Urothelium cell line (cell line): ENCODE data around the gene LRRC4C.
"Not testable (repeated sequence)": the region's sequence is repeated elsewhere in the genome, so short reads cannot be mapped to it uniquely, and the experiment has no call there.

Experiments
- DNase-seq: peaks from one replicate; pipeline ENCODE4 v3.0.0; 2011; ENCODE audit warnings: low spot score, mixed read lengths
- FAIRE-seq: peaks from 2 replicates; lab custom pipeline; 2011; peaks lifted over from hg19 to GRCh38; lab: Jason Lieb, UNC

Gene LRRC4C

GRCh38 chr11:40569947-40570531 is 889.4 kb downstream of the LRRC4C start:
- no peak for DNase-seq
- FAIRE-seq: no peak

DNA sequence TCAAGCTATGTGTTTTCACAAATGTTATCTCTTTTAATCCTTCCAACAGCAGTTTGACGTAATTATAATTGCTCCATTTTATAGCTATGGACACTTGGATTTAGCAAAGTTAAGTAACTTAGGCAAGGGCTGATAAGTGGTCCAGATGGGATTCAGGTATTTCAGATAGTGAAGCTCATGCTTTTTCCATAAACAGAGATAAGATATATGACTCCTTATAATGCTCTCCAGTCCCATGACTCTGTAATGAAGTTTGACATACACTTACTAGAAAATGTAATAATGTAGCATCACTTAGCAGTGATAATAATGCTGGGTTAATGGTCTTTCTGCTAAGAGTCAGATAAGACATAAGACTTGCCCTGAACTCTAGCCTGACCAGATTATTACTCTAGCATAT is 892.1 kb downstream of the LRRC4C start:
- DNase-seq: no peak
- no peak for FAIRE-seq

- FAIRE-seq (no peak), DNase-seq (no peak)
Measured at GRCh38 chr11:40544162-40544561, 915.3 kb downstream of the LRRC4C start.

DNA sequence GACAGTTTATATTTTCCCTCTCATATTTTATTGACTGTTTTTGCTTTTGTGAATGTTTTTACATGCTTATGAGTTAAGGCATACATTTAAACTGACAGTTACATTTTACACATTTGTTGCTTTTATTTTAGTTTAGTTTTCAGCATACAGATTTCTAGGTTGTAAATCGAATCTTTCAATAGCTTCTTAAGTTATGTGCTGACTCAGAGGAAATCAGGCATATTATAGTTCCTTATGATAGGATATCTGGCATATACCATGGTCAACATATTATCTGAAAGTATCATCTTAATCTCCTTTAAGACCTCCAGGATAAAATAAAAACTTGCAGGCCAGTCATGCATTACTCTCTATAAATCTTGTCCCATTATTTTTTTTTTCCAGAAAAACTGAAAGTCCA is 916.6 kb downstream of the LRRC4C start:
- no peak for DNase-seq
- FAIRE-seq: no peak

GRCh38 chr11:40537734-40538133 is 921.7 kb downstream of the LRRC4C start:
- no peak for DNase-seq
- FAIRE-seq: no peak

GRCh38 chr11:40522080-40522479 is 937.4 kb downstream of the LRRC4C start:
- not testable (repeated sequence) for DNase-seq, FAIRE-seq

- FAIRE-seq: no peak
- DNase-seq: no peak
Measured at GRCh38 chr11:40517122-40517521, 942.3 kb downstream of the LRRC4C start.

DNA sequence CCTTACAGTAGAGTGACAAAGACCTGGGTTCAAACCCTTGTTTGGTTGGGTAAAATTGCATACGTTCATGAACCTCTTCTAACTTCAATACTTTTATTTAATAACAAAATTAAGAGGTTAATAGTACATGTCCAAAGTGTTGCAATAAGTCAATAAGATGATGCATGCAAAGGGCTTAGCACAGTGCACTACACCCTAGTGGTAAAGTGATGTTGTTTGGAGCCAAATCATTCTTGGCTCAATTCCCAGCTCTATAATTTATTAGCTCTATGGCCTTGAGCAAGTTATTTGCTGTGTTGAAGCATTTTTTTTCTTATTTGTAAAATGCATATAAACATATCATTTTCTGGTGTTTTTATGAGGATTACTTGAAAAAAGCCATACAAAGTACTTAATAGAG is 945.3 kb downstream of the LRRC4C start:
- no peak for DNase-seq
- no peak for FAIRE-seq

GRCh38 chr11:40513281-40513680 is 946.2 kb downstream of the LRRC4C start:
- DNase-seq (no peak), FAIRE-seq (no peak)

- FAIRE-seq (no peak), DNase-seq (no peak)
Measured at GRCh38 chr11:40508303-40508702, 951.1 kb downstream of the LRRC4C start.

DNA sequence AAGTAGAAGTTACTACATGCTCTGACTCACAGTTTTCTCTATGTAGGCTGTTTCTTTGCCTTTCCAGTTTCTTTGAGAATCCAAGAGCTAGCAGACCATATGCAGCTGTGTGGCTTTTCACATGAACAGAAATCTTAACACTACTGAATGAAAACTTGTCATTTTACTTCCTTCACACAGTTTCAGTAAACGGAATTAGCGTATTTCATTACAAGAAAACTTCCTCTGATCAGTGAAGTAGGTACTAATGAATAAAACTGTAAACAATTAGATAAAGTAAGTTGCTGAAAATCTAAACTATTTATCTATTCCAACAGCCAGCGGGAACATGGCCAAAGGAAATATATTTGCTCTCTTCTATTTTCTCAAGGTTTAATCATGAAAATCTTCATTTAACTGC is 953.2 kb downstream of the LRRC4C start:
- no peak for DNase-seq
- FAIRE-seq: no peak

GRCh38 chr11:40491341-40491740 is 968.1 kb downstream of the LRRC4C start:
- FAIRE-seq: no peak
- DNase-seq: no peak

DNA sequence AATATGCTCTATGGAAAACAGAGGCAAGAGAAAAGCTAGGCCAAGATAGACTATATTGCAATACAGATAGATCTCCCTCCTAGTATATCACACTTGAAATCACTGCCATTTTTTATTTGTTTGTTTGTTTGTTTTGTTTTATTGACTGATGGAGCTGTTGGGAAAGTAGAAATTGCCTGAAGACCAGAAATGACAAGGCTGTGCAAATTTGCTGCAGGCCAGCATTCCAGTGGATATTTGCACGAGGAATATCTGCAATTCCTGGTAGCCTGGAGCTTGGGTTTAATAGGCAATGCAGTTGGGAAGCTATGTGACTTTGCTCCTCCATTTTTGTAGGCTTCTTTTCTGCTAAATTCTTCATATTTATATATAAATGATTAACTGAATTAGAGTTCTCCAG is 991.7 kb downstream of the LRRC4C start:
- FAIRE-seq: no peak
- no peak for DNase-seq

DNA sequence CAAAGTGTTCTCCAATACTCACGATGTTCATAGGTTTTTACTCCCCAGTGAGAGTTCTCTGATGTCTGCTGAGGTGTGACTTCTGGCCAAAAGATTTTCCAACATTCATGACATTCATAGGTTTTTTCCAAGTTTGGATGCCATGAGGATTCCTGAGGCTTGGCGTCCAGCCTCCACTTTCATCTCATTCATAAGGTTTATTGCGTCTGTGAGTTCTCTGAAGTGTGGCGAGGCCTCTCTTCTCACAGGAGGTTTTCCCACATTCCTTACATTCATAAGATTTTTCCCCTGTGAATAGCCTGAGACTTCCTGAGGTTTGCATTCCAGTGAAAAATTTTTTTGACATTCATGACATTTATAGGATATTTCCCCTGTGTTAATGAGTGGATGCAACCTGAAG is 1014.1 kb downstream of the LRRC4C start:
- FAIRE-seq (no peak), DNase-seq (peak; percentile 70)

DNA sequence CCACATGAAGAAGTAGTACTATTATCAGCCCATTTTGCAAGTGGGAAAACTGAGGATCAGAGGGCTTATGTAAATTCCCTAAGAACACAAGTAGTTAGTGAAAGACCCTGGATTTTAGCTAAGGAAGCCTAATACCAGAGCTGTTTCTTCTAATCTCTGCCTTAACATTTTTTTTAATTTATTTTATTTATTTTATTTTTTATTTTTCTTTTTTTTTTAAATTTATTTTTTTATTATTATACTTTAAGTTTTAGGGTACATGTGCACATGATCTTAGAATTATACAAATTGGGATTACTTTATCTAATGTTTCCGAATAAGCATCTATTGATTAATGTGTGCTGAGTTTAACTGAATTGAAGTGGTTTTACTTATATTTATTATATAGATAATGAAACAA is 1015.3 kb downstream of the LRRC4C start:
- no peak for DNase-seq
- no peak for FAIRE-seq

GRCh38 chr11:40435344-40435743 is 1024.1 kb downstream of the LRRC4C start:
- no peak for FAIRE-seq
- DNase-seq: no peak

DNA sequence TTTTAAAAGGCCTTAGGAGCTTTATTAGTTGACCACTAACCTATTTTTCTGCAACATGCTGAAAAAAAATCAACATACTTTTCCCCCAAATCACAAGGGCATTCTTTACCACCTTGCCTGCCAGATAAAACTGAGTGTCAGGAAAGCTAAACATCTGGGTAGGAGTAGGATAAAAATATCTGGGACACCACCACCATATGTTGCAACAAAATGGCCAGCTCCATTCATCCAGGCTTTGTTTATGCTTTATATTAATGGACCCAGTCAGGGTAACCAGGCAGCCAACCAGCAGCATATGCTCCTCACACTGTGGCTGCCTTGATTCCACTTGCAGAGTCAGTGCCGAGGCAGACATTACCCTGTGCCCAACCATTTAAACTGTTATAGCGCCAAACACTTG is 1024.5 kb downstream of the LRRC4C start:
- FAIRE-seq: no peak

GRCh38 chr11:40432358-40432757 is 1027.1 kb downstream of the LRRC4C start:
- DNase-seq: no peak
- FAIRE-seq: no peak

More for the DNA sequence above, 1024.5 kb downstream of the LRRC4C start:
- DNase-seq: no peak

DNA sequence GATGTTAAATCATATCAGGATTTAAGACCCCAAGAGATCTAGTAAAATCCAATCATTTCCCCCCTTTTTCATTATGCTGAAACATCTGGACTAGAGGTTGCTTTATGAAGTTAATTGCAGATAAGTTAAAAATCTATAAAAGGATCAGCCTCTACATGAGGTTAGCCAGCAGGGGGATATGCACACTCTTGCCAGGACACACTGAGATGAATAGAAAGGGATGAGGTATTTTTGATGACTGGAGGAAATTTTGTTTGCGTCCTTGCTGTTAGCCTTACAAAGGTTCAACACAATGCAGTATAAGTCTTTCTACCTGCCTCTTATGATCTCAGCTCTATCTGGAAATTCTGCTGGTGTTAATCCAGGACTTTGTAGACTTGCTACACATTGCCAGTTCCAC is 1034.3 kb downstream of the LRRC4C start:
- DNase-seq: no peak
- no peak for FAIRE-seq

DNA sequence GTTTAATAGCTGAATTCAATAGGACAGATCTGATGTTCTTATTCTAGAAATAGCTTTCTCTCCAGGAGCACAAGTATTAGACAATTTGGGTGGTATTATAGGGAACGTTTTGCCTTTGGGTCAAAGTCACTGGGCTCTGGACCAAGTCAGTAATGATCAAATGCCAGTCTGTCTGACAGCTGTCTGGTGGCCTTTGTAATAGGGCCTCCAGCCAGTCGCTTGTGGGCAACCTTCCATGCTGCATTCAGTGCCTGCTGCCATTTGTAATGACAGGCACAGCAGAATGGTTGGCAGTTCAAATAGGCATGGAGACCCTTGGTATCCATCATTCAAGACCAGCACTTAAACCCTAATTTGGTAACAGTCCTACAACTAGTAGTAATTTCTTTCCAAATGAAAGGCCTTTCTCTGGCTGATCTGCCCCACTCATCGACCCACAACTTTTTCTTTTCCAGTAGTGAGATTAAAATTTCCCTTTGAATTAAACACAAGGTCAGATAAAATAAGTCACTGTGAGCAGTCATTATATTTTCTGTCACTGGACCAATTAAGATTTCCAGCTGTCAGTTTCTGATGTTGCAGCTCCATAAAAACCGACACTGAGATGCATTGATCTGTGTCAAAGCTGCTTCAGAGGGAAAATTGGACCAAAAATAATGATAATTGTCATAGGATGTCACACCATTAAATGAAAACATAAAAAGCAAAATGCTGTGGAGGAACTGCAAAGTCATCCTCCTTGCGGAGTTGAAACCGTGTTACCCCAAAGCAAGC is 1038.1 kb downstream of the LRRC4C start:
- DNase-seq (no peak), FAIRE-seq (no peak)

DNA sequence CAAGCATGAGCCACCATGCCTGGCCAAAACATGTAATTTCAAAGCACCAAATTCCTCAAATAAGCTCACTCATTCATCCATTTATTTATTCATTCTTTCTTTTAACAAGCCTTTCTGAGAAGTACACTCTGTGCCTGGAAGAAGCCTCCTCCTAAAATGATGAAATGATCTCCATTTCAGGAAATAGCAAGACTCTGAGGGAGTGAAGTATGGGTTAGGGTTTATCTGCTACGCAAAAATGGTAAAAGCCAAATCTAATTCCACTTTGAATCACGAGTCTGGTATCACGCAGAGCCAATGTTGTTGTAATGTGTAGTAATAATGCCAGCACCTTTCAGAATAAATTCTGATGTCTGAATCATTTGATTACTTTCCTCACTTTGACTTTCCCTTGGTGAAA is 1041.8 kb downstream of the LRRC4C start:
- DNase-seq (no peak), FAIRE-seq (no peak)

DNA sequence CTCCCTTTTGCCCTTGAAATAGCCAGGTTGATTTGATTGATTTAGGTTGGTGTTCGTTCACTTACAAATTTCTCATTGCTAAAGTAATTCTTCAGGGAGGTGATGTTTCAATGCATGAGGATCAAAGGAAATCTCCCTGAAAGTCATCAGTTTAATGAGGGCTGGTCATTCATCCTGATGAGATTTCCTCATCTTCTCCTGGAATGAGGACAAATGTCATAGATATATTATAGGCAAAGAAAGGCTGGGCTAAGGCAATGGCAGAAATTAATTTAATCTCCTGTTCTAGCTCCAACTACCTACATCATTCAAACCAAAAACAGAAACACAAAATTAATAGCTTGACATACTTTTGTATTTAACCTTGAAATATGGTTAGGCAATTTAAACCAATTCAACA is 1052.1 kb downstream of the LRRC4C start:
- FAIRE-seq (no peak), DNase-seq (no peak)

GRCh38 chr11:40405614-40406013 is 1053.8 kb downstream of the LRRC4C start:
- DNase-seq (no peak), FAIRE-seq (no peak)
